GDM1 (cell line): ENCODE data around the gene C6orf52.

Experiments used
- DNase-seq: peaks from one replicate; lab custom pipeline; 2025; lab: John Stamatoyannopoulos, UW

The C6orf52 gene

DNA sequence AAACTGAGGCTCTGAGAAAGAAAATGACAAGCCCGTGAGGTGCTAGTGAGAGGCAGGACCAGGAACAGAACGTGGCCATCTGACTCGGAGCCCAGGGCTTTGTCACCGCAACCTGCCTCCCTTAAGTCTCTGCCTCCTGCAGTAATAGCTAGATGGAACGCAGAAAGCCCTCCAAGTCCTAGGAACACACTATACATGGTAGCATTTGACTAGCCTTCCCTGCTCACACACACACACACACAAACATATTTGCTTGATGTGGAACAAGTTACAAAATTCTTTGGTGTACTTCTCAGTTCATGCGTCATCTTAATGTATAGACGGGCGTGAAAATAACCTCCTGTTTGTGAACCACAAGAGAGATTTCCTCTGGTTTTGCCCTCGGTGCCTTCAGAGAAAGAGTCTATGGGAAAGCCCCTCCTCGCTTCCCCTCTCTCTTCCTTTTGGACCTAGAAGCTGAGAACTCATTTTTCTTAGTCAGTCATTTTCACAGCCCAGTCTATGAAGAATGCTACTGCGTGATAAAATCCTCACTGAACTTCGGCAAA is 38.8 kb downstream of the C6orf52 start:
- DNase-seq = peak; percentile 8

DNA sequence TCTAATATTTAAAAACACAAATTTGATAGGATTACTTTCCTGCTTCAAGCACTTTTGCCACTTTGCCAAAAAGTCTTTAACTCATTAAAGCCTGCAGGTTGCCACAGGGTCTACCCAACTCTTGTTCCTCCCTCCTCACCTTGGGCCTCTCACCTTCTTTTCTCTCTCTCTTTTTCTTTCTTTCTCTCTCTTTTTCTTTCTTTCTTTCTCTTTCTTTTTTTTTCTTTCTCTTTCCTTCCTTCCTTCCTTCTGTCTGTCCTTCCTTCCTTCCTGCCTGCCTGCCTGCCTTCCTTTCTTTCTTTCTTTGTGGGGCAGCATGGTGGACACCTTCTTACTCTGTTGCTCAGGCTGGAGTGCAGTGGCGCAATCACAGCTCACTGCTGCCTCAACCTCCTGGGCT is 50.2 kb downstream of the C6orf52 start:
- no peak for DNase-seq

DNA sequence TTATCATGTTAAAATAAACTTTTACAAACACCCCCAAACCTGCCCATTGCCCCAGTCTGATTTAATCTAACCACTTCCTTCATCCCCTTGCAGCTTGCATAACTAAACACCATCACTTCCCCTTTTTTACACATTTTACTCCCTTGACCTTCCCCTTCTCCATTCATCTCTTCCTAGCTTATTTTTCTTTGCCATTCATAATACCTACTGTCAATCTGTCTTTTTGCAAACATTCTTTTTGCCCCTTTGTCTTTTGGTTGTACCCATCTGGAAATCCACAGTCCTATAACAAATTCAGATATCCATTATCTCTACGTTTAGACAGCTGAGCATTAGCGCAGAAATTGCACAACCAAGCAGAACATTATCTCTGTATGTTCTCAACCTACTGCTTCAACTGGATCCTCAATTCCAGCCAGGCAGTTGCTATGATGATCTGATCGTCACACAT is 51.2 kb downstream of the C6orf52 start:
- DNase-seq = peak; percentile 45

DNA sequence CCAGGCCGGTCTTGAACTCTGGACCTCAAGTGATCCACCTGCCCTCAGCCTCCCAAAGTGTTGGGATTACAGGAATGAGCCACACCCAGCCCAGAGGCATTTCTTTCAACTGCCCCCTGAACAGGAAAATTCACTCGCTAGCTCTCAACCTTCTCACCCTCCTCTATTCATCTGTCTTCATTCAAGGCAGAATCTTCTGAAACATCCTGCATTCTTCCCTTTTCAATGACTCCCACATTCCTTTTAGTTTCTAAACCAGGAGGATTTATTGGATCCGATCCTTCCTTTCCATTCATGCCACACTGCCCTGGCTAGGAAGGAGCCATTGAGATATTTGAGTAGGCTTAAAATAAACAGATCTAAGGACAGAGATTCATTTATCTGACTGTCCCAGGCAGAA is 52.9 kb downstream of the C6orf52 start:
- DNase-seq = no peak

DNA sequence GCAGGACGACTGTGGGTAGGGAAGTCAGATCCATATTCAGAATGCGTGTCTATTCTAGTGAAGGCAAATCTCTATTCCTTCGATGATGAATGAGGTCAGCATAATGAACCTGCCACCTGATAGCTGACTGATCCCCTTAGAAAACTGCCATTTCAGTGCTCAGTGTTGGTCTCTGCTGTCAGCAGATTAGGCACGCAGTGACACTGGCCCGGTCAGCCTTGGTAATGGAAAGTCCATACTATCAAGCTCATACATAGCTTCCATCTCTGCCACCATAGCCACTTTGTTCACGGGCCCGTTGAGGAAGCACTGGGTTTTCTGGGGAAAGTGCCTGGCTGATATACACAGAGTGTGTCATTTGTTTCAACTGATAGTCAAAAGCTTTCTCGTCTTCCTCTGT is 54.0 kb downstream of the C6orf52 start:
- no peak for DNase-seq

DNA sequence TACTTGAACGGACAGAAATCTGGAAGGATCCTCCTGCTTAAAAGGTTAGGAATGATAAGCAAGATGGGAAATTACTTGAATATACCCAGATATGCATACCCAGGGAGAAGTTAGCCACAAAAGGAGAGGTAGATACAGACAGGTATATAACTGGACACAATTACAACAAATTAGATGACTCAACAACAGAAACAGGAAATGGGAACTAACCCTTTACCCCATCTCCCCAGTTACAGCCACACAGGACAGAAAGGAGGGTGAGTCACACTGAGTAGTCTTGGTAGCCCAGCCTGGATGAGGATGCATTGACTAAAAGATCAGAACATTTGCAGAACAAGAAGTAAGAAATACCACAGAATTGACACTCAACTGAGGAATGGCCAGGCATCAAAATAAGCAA is 61.2 kb downstream of the C6orf52 start:
- peak; percentile 11 for DNase-seq

DNA sequence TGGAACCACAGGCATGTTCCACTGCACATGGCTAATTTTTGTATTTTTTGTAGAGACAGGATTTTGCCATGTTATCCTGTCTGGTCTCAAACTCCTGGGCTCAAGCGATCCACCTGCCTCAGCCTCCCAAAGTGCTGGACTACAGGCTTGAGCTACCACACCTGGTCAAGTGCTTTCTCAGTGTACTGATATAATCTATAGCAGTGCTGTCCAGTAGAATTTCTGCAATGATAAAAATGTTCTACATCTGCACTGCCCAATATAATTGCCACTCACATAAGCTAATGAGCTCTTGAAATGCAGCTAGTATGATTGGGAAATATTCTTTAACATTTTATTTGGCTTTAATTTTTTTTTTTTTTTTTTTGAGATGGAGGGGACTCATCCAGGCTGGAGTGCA is 64.2 kb downstream of the C6orf52 start:
- no peak for DNase-seq

DNA sequence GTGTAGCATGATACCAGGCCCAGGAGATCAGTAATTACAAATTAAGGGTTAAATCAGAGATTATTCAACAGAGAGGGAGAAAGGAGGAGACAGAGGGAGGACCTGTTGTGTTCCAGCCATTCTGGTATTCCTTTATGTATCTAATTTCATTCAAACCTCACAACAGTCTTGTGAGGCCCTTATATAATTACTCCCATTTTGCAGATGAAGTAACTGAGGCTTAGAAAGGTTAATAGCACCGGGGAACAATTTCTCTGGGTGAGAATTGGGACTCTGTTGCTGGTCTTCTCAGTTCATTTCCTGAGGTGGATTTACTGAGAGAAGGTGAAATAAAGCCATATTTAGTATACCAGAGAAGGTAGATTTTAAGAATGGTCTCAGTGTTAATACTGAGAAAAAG is 66.6 kb downstream of the C6orf52 start:
- no peak for DNase-seq

DNA sequence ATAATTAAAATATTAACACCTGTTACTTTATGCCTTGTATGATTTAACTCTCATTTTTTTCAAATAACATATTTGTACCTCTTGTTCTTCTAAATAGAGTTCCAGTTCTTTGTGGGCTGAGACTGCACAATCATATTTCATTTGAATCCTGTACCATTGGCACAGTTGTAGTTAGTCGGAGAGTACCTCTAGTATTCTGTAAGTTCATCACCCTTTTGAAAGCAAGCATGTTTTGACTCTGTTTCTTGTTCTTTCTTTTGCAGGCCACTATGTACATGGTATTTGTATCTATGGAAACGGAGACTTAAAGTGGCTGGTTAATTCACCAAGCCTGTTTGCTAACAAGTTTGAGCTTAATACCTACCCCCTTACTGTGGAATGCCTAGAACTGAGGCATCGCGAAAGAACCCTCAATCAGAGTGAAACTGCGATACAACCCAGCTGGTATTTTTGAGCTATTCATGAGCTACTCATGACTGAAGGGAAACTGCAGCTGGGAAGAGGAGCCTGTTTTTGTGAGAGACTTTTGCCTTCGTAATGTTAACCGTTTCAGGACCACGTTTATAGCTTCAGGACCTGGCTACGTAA is 68.2 kb downstream of the C6orf52 start:
- no peak for DNase-seq

DNA sequence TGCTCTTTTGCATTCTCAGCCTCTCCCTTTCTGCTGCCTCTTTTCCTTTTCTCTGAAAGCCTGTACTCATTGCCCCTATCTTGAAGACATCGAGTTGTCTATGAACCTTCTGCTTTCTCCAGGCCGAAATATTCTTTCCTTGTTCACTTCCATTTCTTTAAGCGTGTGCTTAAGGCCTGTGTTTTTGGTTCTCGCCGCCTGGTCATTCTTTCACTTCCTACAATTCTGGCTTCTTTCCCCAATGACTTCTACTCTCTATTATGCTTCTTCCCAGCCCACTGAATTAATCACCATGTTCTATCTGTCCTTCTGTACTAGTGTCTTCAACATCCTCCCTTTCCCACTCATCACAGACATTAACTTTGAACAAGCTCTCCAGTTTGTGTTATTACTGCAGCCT is 69.6 kb downstream of the C6orf52 start:
- DNase-seq = no peak

DNA sequence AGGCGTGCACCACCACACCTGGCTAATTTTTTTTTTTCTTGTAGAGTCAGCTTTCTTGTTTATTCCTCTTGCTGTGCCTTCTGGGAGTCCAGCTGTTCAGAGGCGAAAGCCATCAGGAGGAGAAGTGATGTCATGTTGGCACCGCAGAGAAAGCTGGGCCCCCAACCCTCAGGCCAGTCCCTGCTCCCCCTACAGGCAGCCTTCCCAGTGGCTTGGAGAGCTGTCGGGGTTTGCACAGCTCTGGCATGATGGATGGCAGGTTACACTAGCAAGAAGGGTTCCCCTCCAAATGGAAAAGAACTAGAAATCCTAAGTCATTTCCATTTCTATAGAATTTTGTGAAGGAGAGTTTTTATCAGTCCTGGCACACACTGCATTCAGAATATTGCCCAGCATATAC is 72.6 kb downstream of the C6orf52 start:
- no peak for DNase-seq
